Activated naive CD8-positive, alpha-beta T cell (primary cell): ENCODE results near the gene DEPDC5.

Experiments used
- H3K27ac Mint-ChIP-seq: one replicate; pipeline ENCODE4 v1.8.0; 2021; ENCODE audit warnings: mixed read lengths
- H3K27me3 Mint-ChIP-seq: one replicate; pipeline ENCODE4 v1.8.0; 2021; ENCODE audit warnings: mixed read lengths
- H3K36me3 Mint-ChIP-seq: one replicate; pipeline ENCODE4 v1.8.0; 2021; ENCODE audit warnings: mixed read lengths
- H3K4me1 Mint-ChIP-seq: one replicate; pipeline ENCODE4 v1.8.0; 2021; ENCODE audit warnings: low read depth, mixed read lengths
- H3K4me3 Mint-ChIP-seq: one replicate; pipeline ENCODE4 v1.8.0; 2021; ENCODE audit warnings: mild to moderate bottlenecking, mixed read lengths
- H3K9me3 Mint-ChIP-seq: one replicate; pipeline ENCODE4 v1.8.0; 2021; ENCODE audit warnings: low read depth, mixed read lengths

DEPDC5 gene

GRCh38 chr22:31942091-31942490 lies 188.3 kb downstream of the DEPDC5 start:
- H3K4me3 Mint-ChIP-seq = peak overlapping the region; percentile 59

GRCh38 chr22:31943206-31943977 lies 189.6 kb downstream of the DEPDC5 start:
- H3K4me1 Mint-ChIP-seq = peaks cover 27% of the 10 kb centered on the region
- H3K4me3 Mint-ChIP-seq = peak overlapping the region; percentile 88
- peaks cover under 1% of the 10 kb centered on the region for H3K36me3 Mint-ChIP-seq
- H3K9me3 Mint-ChIP-seq = no peaks in the 10 kb centered on the region
- peak overlapping the region; percentile 88 for H3K27ac Mint-ChIP-seq
- no peaks in the 10 kb centered on the region for H3K27me3 Mint-ChIP-seq

More at GRCh38 chr22:31942091-31942490, 188.3 kb downstream of the DEPDC5 start:
- Mint-ChIP-seq H3K4me1 (peaks cover 21% of the 10 kb centered on the region), H3K36me3 (no peaks in the 10 kb centered on the region), H3K27me3 (no peaks in the 10 kb centered on the region), H3K27ac (peak overlapping the region; percentile 88), H3K9me3 (no peaks in the 10 kb centered on the region)

- Mint-ChIP-seq H3K4me3 (peak within 1 kb of the TSS; percentile 88), H3K9me3 (no peaks in the 10 kb centered on the region), H3K27me3 (no peaks in the 10 kb centered on the region), H3K36me3 (peaks cover 2% of the 10 kb centered on the region), H3K27ac (peak within 1 kb of the TSS; percentile 95), H3K4me1 (peaks cover 27% of the 10 kb centered on the region)
Observed at GRCh38 chr22:31943978-31944699, 190.3 kb downstream of the DEPDC5 start, which contains the start of gene YWHAH. YWHAH (plus strand) TSS chr22:31944535; CDS start chr22:31944734, 199 bp downstream.

- Mint-ChIP-seq H3K4me1 (peaks cover 27% of the 10 kb centered on the region), H3K27me3 (no peaks in the 10 kb centered on the region), H3K27ac (no peak overlapping the region), H3K9me3 (no peaks in the 10 kb centered on the region), H3K4me3 (no peak overlapping the region), H3K36me3 (peaks cover 2% of the 10 kb centered on the region)
Observed at GRCh38 chr22:31944700-31945442, 191.1 kb downstream of the DEPDC5 start.

- Mint-ChIP-seq H3K4me3 (no peak overlapping the region), H3K36me3 (peaks cover 4% of the 10 kb centered on the region), H3K27me3 (no peaks in the 10 kb centered on the region), H3K9me3 (no peaks in the 10 kb centered on the region), H3K27ac (no peak overlapping the region), H3K4me1 (peaks cover 27% of the 10 kb centered on the region)
Observed at GRCh38 chr22:31945443-31945855, 191.6 kb downstream of the DEPDC5 start.

- Mint-ChIP-seq H3K36me3 (peaks cover 4% of the 10 kb centered on the region), H3K4me3 (no peak overlapping the region), H3K27me3 (no peaks in the 10 kb centered on the region), H3K27ac (no peak overlapping the region), H3K9me3 (no peaks in the 10 kb centered on the region), H3K4me1 (peaks cover 29% of the 10 kb centered on the region)
Observed at GRCh38 chr22:31945971-31946680, 192.3 kb downstream of the DEPDC5 start.

- Mint-ChIP-seq H3K4me3 (peak overlapping the region; percentile 36), H3K27me3 (no peaks in the 10 kb centered on the region), H3K36me3 (peaks cover 4% of the 10 kb centered on the region), H3K4me1 (peaks cover 36% of the 10 kb centered on the region), H3K27ac (peak overlapping the region; percentile 19), H3K9me3 (no peaks in the 10 kb centered on the region)
Observed at GRCh38 chr22:31947296-31947695, 193.5 kb downstream of the DEPDC5 start.

- H3K27ac Mint-ChIP-seq = no peak overlapping the region
Observed at GRCh38 chr22:31948002-31948401, 194.2 kb downstream of the DEPDC5 start.

GRCh38 chr22:31950226-31950625 lies 196.4 kb downstream of the DEPDC5 start:
- Mint-ChIP-seq H3K36me3 (peaks cover 8% of the 10 kb centered on the region), H3K27me3 (no peaks in the 10 kb centered on the region), H3K27ac (no peak overlapping the region), H3K9me3 (no peaks in the 10 kb centered on the region), H3K4me1 (peaks cover 50% of the 10 kb centered on the region), H3K4me3 (no peak overlapping the region)

More at GRCh38 chr22:31948002-31948401, 194.2 kb downstream of the DEPDC5 start:
- Mint-ChIP-seq H3K9me3 (no peaks in the 10 kb centered on the region), H3K27me3 (no peaks in the 10 kb centered on the region), H3K4me1 (peaks cover 37% of the 10 kb centered on the region), H3K36me3 (peaks cover 4% of the 10 kb centered on the region), H3K4me3 (no peak overlapping the region)

- no peaks in the 10 kb centered on the region for H3K9me3 Mint-ChIP-seq
- peaks cover 10% of the 10 kb centered on the region for H3K36me3 Mint-ChIP-seq
- peak overlapping the region; percentile 36 for H3K27ac Mint-ChIP-seq
- peaks cover 61% of the 10 kb centered on the region for H3K4me1 Mint-ChIP-seq
- H3K27me3 Mint-ChIP-seq = no peaks in the 10 kb centered on the region
- no peak overlapping the region for H3K4me3 Mint-ChIP-seq
Observed at GRCh38 chr22:31951194-31952093, 197.6 kb downstream of the DEPDC5 start.

GRCh38 chr22:31952094-31952401 lies 198.2 kb downstream of the DEPDC5 start:
- peaks cover 64% of the 10 kb centered on the region for H3K4me1 Mint-ChIP-seq
- no peaks in the 10 kb centered on the region for H3K9me3 Mint-ChIP-seq

GRCh38 chr22:31952472-31952871 lies 198.7 kb downstream of the DEPDC5 start:
- no peaks in the 10 kb centered on the region for H3K9me3 Mint-ChIP-seq
- H3K27me3 Mint-ChIP-seq = no peaks in the 10 kb centered on the region
- peaks cover 14% of the 10 kb centered on the region for H3K36me3 Mint-ChIP-seq
- H3K4me3 Mint-ChIP-seq = no peak overlapping the region
- peak overlapping the region; percentile 3 for H3K27ac Mint-ChIP-seq
- peaks cover 63% of the 10 kb centered on the region for H3K4me1 Mint-ChIP-seq

More at GRCh38 chr22:31952094-31952401, 198.2 kb downstream of the DEPDC5 start:
- Mint-ChIP-seq H3K4me3 (no peak overlapping the region), H3K27ac (peak overlapping the region; percentile 4), H3K27me3 (no peaks in the 10 kb centered on the region), H3K36me3 (peaks cover 12% of the 10 kb centered on the region)

- peaks cover 14% of the 10 kb centered on the region for H3K36me3 Mint-ChIP-seq
- no peaks in the 10 kb centered on the region for H3K9me3 Mint-ChIP-seq
- H3K27ac Mint-ChIP-seq = no peak overlapping the region
- H3K4me3 Mint-ChIP-seq = no peak overlapping the region
- peaks cover 61% of the 10 kb centered on the region for H3K4me1 Mint-ChIP-seq
- H3K27me3 Mint-ChIP-seq = no peaks in the 10 kb centered on the region
Observed at GRCh38 chr22:31953261-31953660, 199.4 kb downstream of the DEPDC5 start.
